GM12874 (cell line): ENCODE measurements around the gene MOGAT3.
A peak's percentile ranks its signal among the peaks of the same experiment; 100 is the strongest.

Source experiments
- TF ChIP-seq, protein P1 (sequence below): IDR thresholded peaks from 2 replicates; pipeline ENCODE4 v1.5.1; 2011; ENCODE audit warnings: low read depth, mild to moderate bottlenecking, control low read depth, low read length, moderate library complexity; ENCODE audit not compliant: insufficient read depth

Gene MOGAT3

GRCh38 chr7:101200862-101201599 lies at the start of gene MOGAT3:
Gene MOGAT3 (minus strand): TSS chr7:101201036. CDS start chr7:101200854, 182 bp downstream.
- TF ChIP-seq, protein P1, sequence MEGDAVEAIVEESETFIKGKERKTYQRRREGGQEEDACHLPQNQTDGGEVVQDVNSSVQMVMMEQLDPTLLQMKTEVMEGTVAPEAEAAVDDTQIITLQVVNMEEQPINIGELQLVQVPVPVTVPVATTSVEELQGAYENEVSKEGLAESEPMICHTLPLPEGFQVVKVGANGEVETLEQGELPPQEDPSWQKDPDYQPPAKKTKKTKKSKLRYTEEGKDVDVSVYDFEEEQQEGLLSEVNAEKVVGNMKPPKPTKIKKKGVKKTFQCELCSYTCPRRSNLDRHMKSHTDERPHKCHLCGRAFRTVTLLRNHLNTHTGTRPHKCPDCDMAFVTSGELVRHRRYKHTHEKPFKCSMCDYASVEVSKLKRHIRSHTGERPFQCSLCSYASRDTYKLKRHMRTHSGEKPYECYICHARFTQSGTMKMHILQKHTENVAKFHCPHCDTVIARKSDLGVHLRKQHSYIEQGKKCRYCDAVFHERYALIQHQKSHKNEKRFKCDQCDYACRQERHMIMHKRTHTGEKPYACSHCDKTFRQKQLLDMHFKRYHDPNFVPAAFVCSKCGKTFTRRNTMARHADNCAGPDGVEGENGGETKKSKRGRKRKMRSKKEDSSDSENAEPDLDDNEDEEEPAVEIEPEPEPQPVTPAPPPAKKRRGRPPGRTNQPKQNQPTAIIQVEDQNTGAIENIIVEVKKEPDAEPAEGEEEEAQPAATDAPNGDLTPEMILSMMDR = no peak

- TF ChIP-seq, protein P1 = no peak
These were observed 49.5 kb upstream of the MOGAT3 start for GRCh38 chr7:101250324-101250723.

- TF ChIP-seq, protein P1 = no peak
These were observed 47.4 kb upstream of the MOGAT3 start for GRCh38 chr7:101248276-101248675.

GRCh38 chr7:101245147-101245668 lies 44.4 kb upstream of the MOGAT3 start:
- TF ChIP-seq, protein P1 = no peak

DNA sequence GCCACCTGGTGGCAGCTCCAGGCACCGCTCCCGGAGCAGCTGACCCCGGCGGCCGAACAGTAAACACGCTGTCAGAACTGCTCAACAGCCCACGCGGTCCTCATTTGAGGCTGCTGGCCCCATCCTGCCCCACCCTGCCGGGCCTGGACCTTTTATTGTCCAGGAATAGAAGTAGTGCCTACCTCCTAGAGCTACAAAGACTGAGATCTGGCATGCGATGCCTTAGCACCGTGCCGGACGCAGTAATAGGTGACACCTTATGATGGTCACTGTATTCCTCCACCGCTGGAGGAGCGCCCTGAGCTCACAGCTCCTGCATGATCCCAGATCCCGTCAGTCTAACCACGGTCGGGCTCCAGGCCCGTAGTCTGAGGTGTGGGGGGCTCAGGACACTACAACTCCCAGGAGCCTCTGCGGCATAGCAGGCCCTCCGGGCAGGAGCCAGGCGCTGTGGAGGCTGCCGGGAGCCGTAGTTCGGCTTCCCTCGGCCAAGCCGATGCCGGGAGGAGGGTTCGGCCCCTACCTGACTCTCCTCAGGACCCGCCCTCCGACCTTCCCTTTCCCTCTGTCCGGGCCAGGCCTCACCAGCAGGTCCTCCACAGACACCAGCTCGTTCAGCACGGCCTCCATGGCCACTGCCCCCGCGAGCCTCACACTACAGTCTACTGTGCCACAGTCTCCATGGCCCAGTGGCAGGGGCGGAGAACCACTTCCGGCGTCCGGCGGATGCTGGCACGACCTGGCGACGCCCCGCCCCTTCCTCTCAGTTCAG lies 43.7 kb upstream of the MOGAT3 start, which contains the start of gene FIS1:
FIS1 (minus strand) TSS at position 707 of the 772 bp plus-strand sequence; CDS start at position 630, 77 bp downstream.
- TF ChIP-seq, protein P1 = peak; percentile 94

DNA sequence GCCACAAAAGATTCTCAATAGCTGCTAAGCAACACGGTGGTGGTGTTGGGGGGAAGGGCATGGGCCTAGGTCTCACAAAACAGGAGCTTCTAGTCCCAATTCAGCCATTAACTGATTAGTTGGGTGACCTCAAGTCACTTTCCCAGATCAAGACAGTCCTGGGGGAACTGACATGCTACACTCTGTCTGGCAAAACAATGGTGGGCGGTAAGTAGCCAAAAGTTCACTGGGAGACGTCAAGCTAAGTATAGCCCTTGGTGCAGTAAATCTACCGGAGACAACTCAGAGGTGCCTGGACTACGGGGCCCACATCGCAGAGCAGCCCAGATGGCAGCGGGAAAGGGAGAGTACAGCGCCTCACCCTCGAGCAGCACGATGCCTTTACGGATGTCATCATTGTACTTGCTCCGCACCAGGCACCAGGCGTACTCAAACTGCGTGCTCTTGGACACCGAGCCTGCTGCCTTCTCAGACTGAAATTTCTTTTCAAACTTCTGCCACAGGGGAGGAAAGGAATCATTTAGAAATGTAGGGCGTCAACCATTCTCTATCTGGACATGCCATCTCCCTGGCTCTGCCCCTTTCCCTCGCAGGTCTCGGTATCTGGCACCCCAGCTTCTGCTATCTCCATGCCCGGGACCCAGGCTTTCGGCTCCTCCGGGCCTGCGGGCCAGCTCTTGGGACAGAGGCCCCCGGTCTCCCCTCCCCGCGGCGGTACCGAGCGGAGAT lies 43.0 kb upstream of the MOGAT3 start:
- TF ChIP-seq, protein P1 = no peak
